NCI-H2171 treated with DMSO at 0.1 percent for 48 hours (cell line): ENCODE results near the gene ARHGAP24.

Source experiments
- DNase-seq: peaks from one replicate; lab custom pipeline; 2025; lab: John Stamatoyannopoulos, UW

The ARHGAP24 gene

GRCh38 chr4:85474818-85475630 lies at the start of gene ARHGAP24:
Gene ARHGAP24 (plus strand): TSS chr4:85475150.
- DNase-seq: peak; percentile 92

GRCh38 chr4:85426366-85426765 lies 48.6 kb upstream of the ARHGAP24 start:
- no peak for DNase-seq

- DNase-seq: no peak
These were observed 47.8 kb upstream of the ARHGAP24 start for GRCh38 chr4:85427123-85427522.

GRCh38 chr4:85430226-85430625 lies 44.7 kb upstream of the ARHGAP24 start:
- DNase-seq: no peak

- no peak for DNase-seq
These were observed 44.3 kb upstream of the ARHGAP24 start for GRCh38 chr4:85430697-85431096.

- no peak for DNase-seq
These were observed 43.8 kb upstream of the ARHGAP24 start for GRCh38 chr4:85431156-85431555.

GRCh38 chr4:85431881-85432485 lies 43.0 kb upstream of the ARHGAP24 start:
- no peak for DNase-seq

- DNase-seq: no peak
These were observed 29.8 kb upstream of the ARHGAP24 start for GRCh38 chr4:85445050-85445639.

GRCh38 chr4:85446141-85446861 lies 28.6 kb upstream of the ARHGAP24 start:
- DNase-seq: no peak

- DNase-seq: no peak
These were observed 25.8 kb upstream of the ARHGAP24 start for GRCh38 chr4:85448906-85449890.

- DNase-seq: no peak
These were observed 22.8 kb upstream of the ARHGAP24 start for GRCh38 chr4:85452058-85452731.

- DNase-seq: no peak
These were observed 19.0 kb upstream of the ARHGAP24 start for GRCh38 chr4:85455942-85456341.

- no peak for DNase-seq
These were observed 17.0 kb upstream of the ARHGAP24 start for GRCh38 chr4:85457752-85458467.

GRCh38 chr4:85459736-85460135 lies 15.2 kb upstream of the ARHGAP24 start:
- DNase-seq: no peak

- DNase-seq: no peak
These were observed 594 bp upstream of the ARHGAP24 start for GRCh38 chr4:85474356-85474755.

- DNase-seq: peak; percentile 62
These were observed 782 bp downstream of the ARHGAP24 start for GRCh38 chr4:85475631-85476233.

- DNase-seq: no peak
These were observed 1.4 kb downstream of the ARHGAP24 start for GRCh38 chr4:85476381-85476780.

- DNase-seq: no peak
These were observed 2.6 kb downstream of the ARHGAP24 start for GRCh38 chr4:85477534-85477933.

- DNase-seq: no peak
These were observed 3.6 kb downstream of the ARHGAP24 start for GRCh38 chr4:85478576-85478975.
